A549 (cell line): ENCODE results near the gene RADIL. TPM values are rescaled to one million over a fixed set of nuclear protein-coding genes. Genes with fewer than 3 reads are reported as not detected.

Experiments
- ATAC-seq, 2 experiments: fragments of 200-7000 bp in 1 of 2; fragments of >200 bp in 1 of 2; cut with Nextera tagmentation in 1 of 2; cut with Tn5 transposase in 1 of 2; 3 replicates each; pipeline versions ENCODE4 v1.8.0 to v1.9.1; 2018 to 2020; ENCODE audit warnings: mild to moderate bottlenecking in 1 of 2, moderate library complexity in 1 of 2
- CTCF ChIA-PET: fragments of 300-600 bp; sonication (Branson Sonifier 250); formaldehyde crosslinking; extraction: SDS; loops from one replicate; lab custom pipeline; 2021; ENCODE audit warnings: antibody characterized with exemption, inconsistent platforms; lab: Yijun Ruan, JAX
- POLR2A ChIA-PET: fragments of 350-600 bp; formaldehyde crosslinking; extraction: SDS; loops from one replicate; lab custom pipeline; 2021; ENCODE audit warnings: antibody characterized with exemption, inconsistent platforms; lab: Yijun Ruan, JAX
- DNase-seq, 2 experiments: peaks; one replicate each; pipeline versions ENCODE4 v3.0.0 to v3.0.0-alpha.2; 2011 to 2016; ENCODE audit warnings: low read depth in 1 of 2, low spot score in 1 of 2
- FAIRE-seq: peaks from 2 replicates; lab custom pipeline; 2011; peaks lifted over from hg19 to GRCh38; lab: Jason Lieb, UNC
- H3K27ac ChIP-seq, 2 experiments: fragments of >200 bp; sonication (Bioruptor Twin); formaldehyde crosslinking; 3 replicates each; pipeline ENCODE4 v1.5.1; 2016 to 2017
- H3K4me1 ChIP-seq: fragments of >200 bp; sonication (Bioruptor Twin); formaldehyde crosslinking; 3 replicates; pipeline ENCODE4 v1.6.1; 2016
- H3K4me2 ChIP-seq: fragments of >200 bp; sonication (Bioruptor Twin); formaldehyde crosslinking; 3 replicates; pipeline ENCODE4 v1.6.1; 2016
- H3K4me3 ChIP-seq: fragments of >200 bp; sonication (Bioruptor Twin); formaldehyde crosslinking; 3 replicates; pipeline ENCODE4 v1.5.1; 2016
- H3K9me3 ChIP-seq: fragments of >200 bp; sonication (Bioruptor Twin); formaldehyde crosslinking; 3 replicates; pipeline ENCODE4 v1.6.1; 2016
- CBX2 ChIP-seq: fragments of 200-600 bp; sonication (generic); IDR thresholded peaks from 2 replicates; pipeline ENCODE4 v1.6.1; 2016; ENCODE audit warnings: low read depth, mild to moderate bottlenecking, borderline replicate concordance
- E2F6 ChIP-seq: IDR thresholded peaks from 2 replicates; pipeline ENCODE4 v1.6.1; 2012; ENCODE audit warnings: low read depth, borderline replicate concordance
- EHF ChIP-seq: fragments of 250-450 bp; sonication (Bioruptor Pico); IDR thresholded peaks from 2 replicates; pipeline ENCODE4 v1.5.0; 2020; ENCODE audit warnings: mild to moderate bottlenecking
- EP300 ChIP-seq, 2 experiments: fragments of >200 bp; sonication (Bioruptor Twin); formaldehyde crosslinking; IDR thresholded peaks; 2 replicates in 1 of 2; 3 replicates in 1 of 2; pipeline ENCODE4 v1.6.1; 2016 to 2017
- FOSB ChIP-seq: fragments of 250-450 bp; sonication (Bioruptor Pico); IDR thresholded peaks from 2 replicates; pipeline ENCODE4 v1.5.0; 2020; ENCODE audit warnings: mild to moderate bottlenecking, moderate library complexity
- FOSL2 ChIP-seq, 2 experiments: fragments of 450-650 bp in 1 of 2; fragments of >200 bp in 1 of 2; sonication (Bioruptor Twin) in 1 of 2; formaldehyde crosslinking; IDR thresholded peaks; 2 replicates each; pipeline versions ENCODE4 v1.5.0 to v1.6.1; 2016 to 2020; ENCODE audit warnings: mild to moderate bottlenecking in 1 of 2, moderate library complexity in 1 of 2
- HDAC2 ChIP-seq: fragments of 200-600 bp; sonication (generic); IDR thresholded peaks from 2 replicates; pipeline ENCODE4 v1.6.1; 2016
- HOXB13 ChIP-seq: fragments of 250-450 bp; sonication (Bioruptor Pico); IDR thresholded peaks from 2 replicates; pipeline ENCODE4 v1.5.0; 2020; ENCODE audit warnings: low read depth, mild to moderate bottlenecking, moderate library complexity
- HOXB5 ChIP-seq: fragments of 250-450 bp; sonication (Bioruptor Pico); IDR thresholded peaks from 2 replicates; pipeline ENCODE4 v1.5.0; 2020; ENCODE audit warnings: mild to moderate bottlenecking, moderate library complexity
- JUN ChIP-seq, 2 experiments: fragments of >200 bp; sonication (Bioruptor Twin); formaldehyde crosslinking; IDR thresholded peaks; 2 replicates in 1 of 2; 3 replicates in 1 of 2; pipeline ENCODE4 v1.6.1; 2016 to 2017
- KDM1A ChIP-seq: fragments of 200-600 bp; sonication (generic); IDR thresholded peaks from 2 replicates; pipeline ENCODE4 v1.6.1; 2016; ENCODE audit warnings: low read depth, mild to moderate bottlenecking
- KDM5A ChIP-seq: fragments of 200-600 bp; sonication (generic); IDR thresholded peaks from 2 replicates; pipeline ENCODE4 v1.6.1; 2016; ENCODE audit warnings: antibody characterized with exemption, mild to moderate bottlenecking
- MAFK ChIP-seq: fragments of 450-650 bp; IDR thresholded peaks from 2 replicates; pipeline ENCODE4 v1.6.1; 2014; ENCODE audit not compliant: partially characterized antibody
- MYC ChIP-seq: IDR thresholded peaks from 2 replicates; pipeline ENCODE4 v1.6.1; 2012; ENCODE audit warnings: mild to moderate bottlenecking, inconsistent platforms, low read length, improper control_type of control experiment, borderline replicate concordance
- NFE2L2 ChIP-seq: fragments of 150-350 bp; conservative IDR thresholded peaks from 2 replicates; pipeline ENCODE4 v1.6.1; 2014; ENCODE audit warnings: low read length
- NPAS2 ChIP-seq: fragments of 250-450 bp; sonication (Bioruptor Pico); IDR thresholded peaks from 2 replicates; pipeline ENCODE4 v1.8.0; 2022; ENCODE audit warnings: mild to moderate bottlenecking, moderate library complexity, borderline replicate concordance
- POLR2A ChIP-seq: IDR thresholded peaks from 2 replicates; pipeline ENCODE4 v1.6.1; 2012; ENCODE audit warnings: mild to moderate bottlenecking, low read length
- POLR2AphosphoS2 ChIP-seq: conservative IDR thresholded peaks from 2 replicates; pipeline ENCODE4 v1.6.1; 2012; ENCODE audit warnings: low read length, improper control_type of control experiment, inconsistent platforms
- RAD21 ChIP-seq, 2 experiments: fragments of >200 bp in 1 of 2; sonication (Bioruptor Twin) in 1 of 2; formaldehyde crosslinking in 1 of 2; IDR thresholded peaks in 1 of 2; conservative IDR thresholded peaks in 1 of 2; 2 replicates in 1 of 2; 3 replicates in 1 of 2; pipeline ENCODE4 v1.6.1; 2012 to 2018; ENCODE audit warnings: inconsistent platforms in 1 of 2
- RCOR1 ChIP-seq: fragments of 150-350 bp; IDR thresholded peaks from 2 replicates; pipeline ENCODE4 v1.6.1; 2014; ENCODE audit warnings: antibody characterized with exemption, low read length, low read depth
- RFX5 ChIP-seq: fragments of 450-650 bp; IDR thresholded peaks from 2 replicates; pipeline ENCODE4 v1.7.1; 2014; ENCODE audit warnings: antibody characterized with exemption, mild to moderate bottlenecking, moderate library complexity
- RNF2 ChIP-seq: fragments of 200-600 bp; sonication (generic); IDR thresholded peaks from 2 replicates; pipeline ENCODE4 v1.6.1; 2016; ENCODE audit warnings: low read depth, mild to moderate bottlenecking, antibody characterized with exemption, moderate library complexity, borderline replicate concordance
- SMC3 ChIP-seq: fragments of >200 bp; sonication (Bioruptor Twin); formaldehyde crosslinking; IDR thresholded peaks from 3 replicates; pipeline ENCODE4 v1.6.1; 2018; ENCODE audit warnings: inconsistent platforms
- TP53 ChIP-seq: fragments of 250-450 bp; sonication (Bioruptor Pico); IDR thresholded peaks from 2 replicates; pipeline ENCODE4 v1.5.0; 2021; ENCODE audit warnings: mild to moderate bottlenecking, moderate library complexity
- ZNF302 ChIP-seq: fragments of 250-450 bp; sonication (Bioruptor Pico); IDR thresholded peaks from 2 replicates; pipeline ENCODE4 v1.9.0; 2021; ENCODE audit warnings: inconsistent platforms, mild to moderate bottlenecking, moderate library complexity
- ZSCAN20 ChIP-seq: fragments of 250-450 bp; sonication (Bioruptor Pico); IDR thresholded peaks from 2 replicates; pipeline ENCODE4 v1.8.0; 2022; ENCODE audit warnings: mild to moderate bottlenecking, moderate library complexity
- WGBS: methylation state at CpG from one replicate; pipeline ENCODE4 v1.1.6; 2017; ENCODE audit errors: missing lambda C conversion rate; 5-methylcytosine and 5-hydroxymethylcytosine counted together
- polyA plus RNA-seq, 4 experiments: library from polyadenylated mRNA; depleted of rRNA in 3 of 4; stranded (reverse); fragments of >200 nt; fragmentation: RNase III in 1 of 4; extraction: RNeasy Plus Mini Kit Qiagen cat#74134 plus additional on column Dnase treatment in 1 of 4; gene quantifications; 2 replicates in 3 of 4; 3 replicates in 1 of 4; pipeline ENCODE4 v1.2.3, GENCODE V29; 2011 to 2017

The RADIL gene
- polyA plus RNA-seq, 2 of the 4 experiments (the other 2 are of a cell fraction), result 1.0 to 1.1 TPM

GRCh38 chr7:4883033-4883371 is 514 bp downstream of the RADIL start:
- peak; percentile 5 to 10; a peak in 4 of 6 replicates for ATAC-seq
- Histone ChIP-seq H3K4me1 (0 out of 3 replicates have a peak, but pooled peaks cover 4% of the 10 kb centered on the region), H3K27ac (peak overlapping the region; percentile 63 to 87)
- POLR2A ChIA-PET, result no interaction called here
- 6% methylated on average over 15 of the region's 36 CpGs for WGBS
- no peak for FAIRE-seq
- CTCF ChIA-PET, result interaction anchor here (0.6 to 4.1 kb wide), 47 partner anchors 9 to 845 kb away, joined by 3 to 39 read pairs (median 4); no protein-coding TSS in a partner anchor
- no peak for TF ChIP-seq JUN (IDR thresholded peaks at IDR 0.05)
- TF ChIP-seq HOXB13 (CRISPR knock-in tag), result no peak
- no peak for TF ChIP-seq KDM5A
- TF ChIP-seq HDAC2, result no peak
- no peak for TF ChIP-seq ZNF302 (CRISPR knock-in tag)
- TF ChIP-seq NFE2L2, result no peak
- no peak for TF ChIP-seq CBX2
- TF ChIP-seq HOXB5 (CRISPR knock-in tag), result no peak
- TF ChIP-seq, all 56 proteins: peak for 0
- peak in 1 of 2 experiments; percentile 20 for DNase-seq
- H3K4me2 ChIP-seq, result peak overlapping the region; percentile 99
- H3K4me3 ChIP-seq, result peak overlapping the region; percentile 71
- no peaks in the 10 kb centered on the region for H3K9me3 ChIP-seq

GRCh38 chr7:4882169-4883032 is 1.1 kb downstream of the RADIL start:
- POLR2A ChIA-PET, result no interaction called here

GRCh38 chr7:4880218-4880617 is 3.3 kb downstream of the RADIL start:
- H3K9me3 ChIP-seq, result no peaks in the 10 kb centered on the region
- CTCF ChIA-PET, result interaction anchor here (0.8 to 1.2 kb wide), 3 partner anchors 93 to 298 kb away, joined by 3 read pairs; no protein-coding TSS in a partner anchor
- no peak for FAIRE-seq
- H3K4me2 ChIP-seq, result no peak overlapping the region
- no peak overlapping the region for H3K4me3 ChIP-seq
- WGBS, result 80% methylated on average over 10 of the region's 10 CpGs
- no peak overlapping the region for H3K27ac ChIP-seq
- no peak for DNase-seq
- TF ChIP-seq FOSB (CRISPR knock-in tag) (no peak), ZSCAN20 (CRISPR knock-in tag) (no peak), POLR2A (no peak), ZNF302 (CRISPR knock-in tag) (no peak), NFE2L2 (no peak), RAD21 (conservative IDR thresholded peaks at IDR 0.05 in 1 of 2, IDR thresholded peaks at IDR 0.05 in 1 of 2) (no peak), HDAC2 (no peak), MAFK (no peak), RFX5 (no peak), TP53 (no peak), HOXB5 (CRISPR knock-in tag) (no peak), MYC (no peak), KDM1A (no peak), CBX2 (no peak), RNF2 (no peak)
- ATAC-seq, result no peak
- H3K4me1 ChIP-seq, result 0 out of 3 replicates have a peak, but pooled peaks cover 4% of the 10 kb centered on the region
- POLR2A ChIA-PET, result interaction anchor here (0.6 kb wide), 1 partner anchor 15 kb away, joined by 3 read pairs; no protein-coding TSS in a partner anchor

More at GRCh38 chr7:4882169-4883032, 1.1 kb downstream of the RADIL start:
- DNase-seq, result no peak
- WGBS, result 82% methylated on average over 31 of the region's 35 CpGs
- Histone ChIP-seq H3K4me2 (peak overlapping the region; percentile 99), H3K4me1 (0 out of 3 replicates have a peak, but pooled peaks cover 4% of the 10 kb centered on the region), H3K27ac (peak overlapping the region in 1 of 2 experiments; percentile 87; a peak in 3 of 6 replicates), H3K9me3 (no peaks in the 10 kb centered on the region), H3K4me3 (peak overlapping the region; percentile 71)
- ATAC-seq, result peak; percentile 3 to 10; a peak in 3 of 6 replicates
- CTCF ChIA-PET, result interaction anchor here (0.6 to 4.1 kb wide), 23 partner anchors 8 to 844 kb away, joined by 3 to 39 read pairs (median 5); no protein-coding TSS in a partner anchor
- no peak for FAIRE-seq
- TF ChIP-seq FOSL2 (IDR thresholded peaks at IDR 0.05) (no peak), FOSL2 (CRISPR knock-in tag; IDR thresholded peaks at IDR 0.05) (no peak), EHF (CRISPR knock-in tag) (no peak), MYC (no peak), EP300 (IDR thresholded peaks at IDR 0.05) (no peak), RCOR1 (no peak), NPAS2 (CRISPR knock-in tag) (no peak), POLR2AphosphoS2 (no peak), SMC3 (no peak), E2F6 (no peak)
